K562 (cell line): Measurements from ENCODE around the gene SESN2. TPM values are rescaled to one million over a fixed set of nuclear protein-coding genes. Genes with fewer than 3 reads are reported as not detected.
A peak's percentile ranks its signal among the peaks of the same experiment; 100 is the strongest.

ENCODE experiments used
- ATAC-seq: fragments of 200-7000 bp; cut with Tn5 transposase; 3 replicates; pipeline ENCODE4 v1.9.1; 2020; ENCODE audit warnings: moderate library complexity
- BruUV-seq: library from RNA; stranded (reverse); fragments of 400-500 nt; replicated peaks from 2 replicates; lab custom pipeline; 2021; lab: Mats Ljungman, UMichigan
- CTCF ChIA-PET: fragments of 300-600 bp; formaldehyde crosslinking; extraction: SDS; loops from one replicate; lab custom pipeline; 2021; ENCODE audit warnings: low intra/inter-chr PET ratio; lab: Yijun Ruan, JAX
- POLR2A ChIA-PET: fragments of 300-600, 350-650 bp; sonication (Branson Sonifier 250); formaldehyde crosslinking; extraction: SDS; loops from one replicate; lab custom pipeline; 2021; ENCODE audit warnings: antibody characterized with exemption, inconsistent platforms; lab: Yijun Ruan, JAX
- DNase-seq, 4 experiments: peaks; one replicate each; pipeline versions ENCODE4 v3.0.0 to v3.0.0-alpha.2; 2011 to 2018; ENCODE audit warnings: low spot score in 3 of 4, mixed read lengths in 3 of 4; ENCODE audit errors: extremely low read depth in 1 of 4
- FAIRE-seq: peaks from 2 replicates; lab custom pipeline; 2011; peaks lifted over from hg19 to GRCh38; lab: Jason Lieb, UNC
- H2AFZ ChIP-seq: 2 replicates; pipeline ENCODE4 v1.6.0; 2011; ENCODE audit warnings: low read depth, low read length, control low read depth, inconsistent platforms
- H3K27ac ChIP-seq: fragments of 200-600 bp; 3 replicates; pipeline ENCODE4 v1.8.0; 2011; ENCODE audit warnings: low read depth, mild to moderate bottlenecking, control low read depth, inconsistent platforms, low read length, moderate library complexity, mixed read lengths; ENCODE audit errors: extremely low read depth
- H3K27me3 ChIP-seq, 2 experiments: fragments of 300-600 bp in 1 of 2; 2 replicates in 1 of 2; 3 replicates in 1 of 2; pipeline versions ENCODE4 v1.6.0 to v1.8.0; 2011; ENCODE audit warnings: inconsistent platforms in 2 of 2, low read length in 2 of 2, mild to moderate bottlenecking in 1 of 2, mixed read lengths in 1 of 2, moderate library complexity in 1 of 2; ENCODE audit not compliant: control insufficient read depth in 2 of 2, insufficient read depth in 2 of 2
- H3K36me3 ChIP-seq: fragments of 300-600 bp; 3 replicates; pipeline ENCODE4 v1.8.0; 2011; ENCODE audit warnings: mild to moderate bottlenecking, low read length, inconsistent platforms; ENCODE audit not compliant: control insufficient read depth, insufficient read depth
- H3K4me1 ChIP-seq, 2 experiments: fragments of 200-600 bp in 1 of 2; replicated peaks in 1 of 2; 2 replicates in 1 of 2; 3 replicates in 1 of 2; pipeline versions ENCODE4 v1.5.1 to v1.8.0; 2011; ENCODE audit warnings: inconsistent platforms in 2 of 2, low read length in 2 of 2, mild to moderate bottlenecking in 1 of 2, mixed read lengths in 1 of 2, moderate library complexity in 1 of 2; ENCODE audit not compliant: control insufficient read depth in 2 of 2, insufficient read depth in 2 of 2
- H3K4me2 ChIP-seq: 2 replicates; pipeline ENCODE4 v1.6.1; 2011; ENCODE audit warnings: low read length, control low read depth, inconsistent platforms, mixed read lengths; ENCODE audit not compliant: insufficient read depth
- H3K4me3 ChIP-seq: fragments of 200-600 bp; sonication (generic), shearing (Covaris generic); 2 replicates; pipeline ENCODE4 v1.5.1; 2016; ENCODE audit warnings: control low read depth, inconsistent platforms
- H3K79me2 ChIP-seq: fragments of 200-600 bp; 3 replicates; pipeline ENCODE4 v1.8.0; 2011; ENCODE audit warnings: low read length, inconsistent platforms; ENCODE audit not compliant: control insufficient read depth, insufficient read depth
- H3K9ac ChIP-seq, 2 experiments: 2 replicates each; pipeline versions ENCODE4 v1.6.0 to v1.6.1; 2011; ENCODE audit warnings: low read depth in 2 of 2, low read length in 2 of 2, control low read depth in 1 of 2, inconsistent platforms in 1 of 2, mild to moderate bottlenecking in 1 of 2, mixed read lengths in 1 of 2; ENCODE audit not compliant: insufficient read depth in 1 of 2
- H3K9me1 ChIP-seq: one replicate; pipeline ENCODE4 v1.6.0; 2011; ENCODE audit warnings: inconsistent platforms, mild to moderate bottlenecking, low read length, moderate library complexity; ENCODE audit not compliant: control insufficient read depth, insufficient read depth
- H3K9me3 ChIP-seq: replicated peaks from 2 replicates; pipeline ENCODE4 v1.5.1; 2011; ENCODE audit warnings: low read depth, low read length, inconsistent platforms; ENCODE audit not compliant: control insufficient read depth, insufficient read depth
- H4K20me1 ChIP-seq: replicated peaks from 2 replicates; pipeline ENCODE4 v1.6.1; 2011; ENCODE audit warnings: low read length, inconsistent platforms, mixed read lengths; ENCODE audit not compliant: control insufficient read depth, insufficient read depth
- HES1 ChIP-seq: fragments of 450-650 bp; IDR thresholded peaks from 2 replicates; pipeline ENCODE4 v1.6.1; 2016; ENCODE audit warnings: low read depth, mild to moderate bottlenecking, moderate library complexity
- MAFF ChIP-seq: IDR thresholded peaks from 2 replicates; pipeline ENCODE4 v1.6.1; 2012; ENCODE audit warnings: low read length, improper control_type of control experiment
- RBM25 ChIP-seq: fragments of 200-400 bp; formaldehyde crosslinking; IDR thresholded peaks from 2 replicates; pipeline ENCODE4 v1.6.1; 2018; ENCODE audit warnings: low read length, low read depth, moderate library complexity; ENCODE audit not compliant: severe bottlenecking
- SETDB1 ChIP-seq: IDR thresholded peaks from one replicate; pipeline ENCODE4 v1.6.1; 2012; ENCODE audit warnings: low read length, control low read depth, inconsistent platforms
- ZBTB12 ChIP-seq: fragments of 250-450 bp; sonication (Bioruptor Pico); IDR thresholded peaks from 2 replicates; pipeline ENCODE4 v1.4.0; 2020
- ZNF121 ChIP-seq: sonication (generic); formaldehyde crosslinking; conservative IDR thresholded peaks from 2 replicates; pipeline ENCODE4 v1.8.0; 2022; ENCODE audit warnings: missing genetic modification reagents
- WGBS: fragments of 100-300 bp; shearing (Covaris generic); methylation state at CpG from one replicate; pipeline ENCODE4 v1.1.6; 2016; ENCODE audit warnings: low coverage, mixed read lengths; ENCODE audit not compliant: insufficient coverage; ENCODE audit errors: missing lambda C conversion rate; 5-methylcytosine and 5-hydroxymethylcytosine counted together
- in situ Hi-C: fragments of 300-500 bp; cut with MboI; formaldehyde crosslinking; loops from 4 replicates; pipeline ENCODE4 v1.15.0; 2018; ENCODE audit warnings: inconsistent platforms, mixed read lengths
- intact Hi-C: fragments of 100-400 bp; cut with micrococcal nuclease; formaldehyde crosslinking; loops from 2 replicates; pipeline ENCODE4 v1.14.2; 2022
- polyA plus RNA-seq, 8 experiments: library from polyadenylated mRNA; depleted of rRNA in 4 of 8; stranded (reverse) in 5 of 8; unstranded in 3 of 8; fragments of >200 nt; fragmentation: Nextera tagmentation in 2 of 8; fragmentation: Illumina TruSeq in 1 of 8; extraction: Ambion mirVana in 2 of 8; extraction: Trizol in 1 of 8; gene quantifications; 2 replicates each; pipeline versions ENCODE4 v1.2.1 to v1.2.3, GENCODE V29; 2011 to 2014; ENCODE audit warnings: inconsistent platforms in 1 of 8, missing spikeins in 1 of 8
- total RNA-seq, 7 experiments: library from RNA; depleted of rRNA in 6 of 7; stranded (reverse); fragments of >200 nt in 6 of 7; fragmentation: Illumina TruSeq in 2 of 7; extraction: Trizol in 2 of 7; gene quantifications; 2 replicates each; pipeline versions ENCODE4 v1.2.1 to v1.2.3, GENCODE V29; 2011 to 2021; ENCODE audit warnings: low replicate concordance in 1 of 7
- TF ChIP-seq, protein P1 (sequence below): fragments of 250-450 bp; sonication (Bioruptor Pico); IDR thresholded peaks from 2 replicates; pipeline ENCODE4 v1.5.0; 2021

The SESN2 gene
- total and polyA plus RNA-seq, 9 of the 15 experiments (the other 6 are each of a cell fraction or from before 2014, with no cell fraction given) = 3.7 to 71.3 (median 16.8) TPM

GRCh38 chr1:28317014-28317413 is 57.7 kb downstream of the SESN2 start:
- no peak overlapping the region for H3K4me3 ChIP-seq
- TF ChIP-seq MAFF (no peak), HES1 (no peak), RBM25 (no peak), ZBTB12 (CRISPR knock-in tag) (no peak), SETDB1 (no peak), ZNF121 (peak; percentile 80)
- TF ChIP-seq, protein P1, sequence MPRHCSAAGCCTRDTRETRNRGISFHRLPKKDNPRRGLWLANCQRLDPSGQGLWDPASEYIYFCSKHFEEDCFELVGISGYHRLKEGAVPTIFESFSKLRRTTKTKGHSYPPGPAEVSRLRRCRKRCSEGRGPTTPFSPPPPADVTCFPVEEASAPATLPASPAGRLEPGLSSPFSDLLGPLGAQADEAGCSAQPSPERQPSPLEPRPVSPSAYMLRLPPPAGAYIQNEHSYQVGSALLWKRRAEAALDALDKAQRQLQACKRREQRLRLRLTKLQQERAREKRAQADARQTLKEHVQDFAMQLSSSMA (CRISPR knock-in tag) = no peak
- ATAC-seq (no peak), FAIRE-seq (no peak), DNase-seq (no peak)
- in situ Hi-C loops = no loop called here
- no peak overlapping the region for H3K9ac ChIP-seq
- intact Hi-C loops = no loop called here
- no peaks in the 10 kb centered on the region for H3K9me1 ChIP-seq
- WGBS = 48% methylated on average over 7 of the region's 7 CpGs
- H3K79me2 ChIP-seq = no peaks in the 10 kb centered on the region
- H4K20me1 ChIP-seq = no peaks in the 10 kb centered on the region
- no peak overlapping the region for H2AFZ ChIP-seq
- no peaks in the 10 kb centered on the region for H3K9me3 ChIP-seq
- H3K27me3 ChIP-seq = no peaks in the 10 kb centered on the region
- no peak overlapping the region for H3K4me2 ChIP-seq
- ChIA-PET CTCF (no interaction called here), POLR2A (interaction anchor here (1.0 to 7.9 kb wide), 5 partner anchors 9 to 54 kb away, joined by 3 to 102 read pairs (median 7); partner anchors contain the start of gene MED18)
- no peak overlapping the region for H3K27ac ChIP-seq
- no TSS peak for BruUV-seq
- H3K4me1 ChIP-seq = peaks cover 10 to 11% of the 10 kb centered on the region in 2 experiments; a peak in 4 of 5 replicates
- H3K36me3 ChIP-seq = no peaks in the 10 kb centered on the region
